Inferior parietal cortex (tissue), 1 donor: ENCODE data around the gene STAT6.
A peak's percentile ranks its signal among the peaks of the same experiment; 100 is the strongest.
"Not testable (repeated sequence)": the region's sequence is repeated elsewhere in the genome, so short reads cannot be mapped to it uniquely, and the experiment has no call there.

Source experiments
- DNase-seq: peaks from one replicate; pipeline ENCODE4 v3.0.0-alpha.2; 2016; ENCODE audit errors: extremely low spot score

The STAT6 gene

GRCh38 chr12:57089271-57090245, 21.6 kb downstream of the STAT6 start:
- peak; percentile 36 for DNase-seq

GRCh38 chr12:57088354-57089270, 22.6 kb downstream of the STAT6 start, which contains the start of gene NAB2:
Gene NAB2 (plus strand): TSS chr12:57089114. CDS start chr12:57089272, 158 bp downstream.
- peak; percentile 80 for DNase-seq

GRCh38 chr12:57087691-57088353, 23.3 kb downstream of the STAT6 start:
- no peak for DNase-seq

- no peak for DNase-seq
These were observed 24.0 kb downstream of the STAT6 start for GRCh38 chr12:57087010-57087690.

GRCh38 chr12:57086493-57087009, 24.6 kb downstream of the STAT6 start:
- DNase-seq: no peak

- DNase-seq: no peak
These were observed 25.1 kb downstream of the STAT6 start for GRCh38 chr12:57085999-57086492.

GRCh38 chr12:57080855-57081254, 30.3 kb downstream of the STAT6 start:
- no peak for DNase-seq

- no peak for DNase-seq
These were observed 31.3 kb downstream of the STAT6 start for GRCh38 chr12:57079821-57080220.

- peak; percentile 100 for DNase-seq
These were observed 32.4 kb downstream of the STAT6 start, which contains the start of gene NEMP1 for GRCh38 chr12:57078519-57079404. Gene NEMP1 (minus strand): TSS chr12:57078791. CDS start chr12:57078745, 46 bp downstream.

GRCh38 chr12:57073566-57074450, 37.4 kb downstream of the STAT6 start:
- DNase-seq: not testable (repeated sequence)

GRCh38 chr12:57072661-57073060, 38.5 kb downstream of the STAT6 start:
- no peak for DNase-seq

GRCh38 chr12:57069523-57069922, 41.6 kb downstream of the STAT6 start:
- peak; percentile 90 for DNase-seq

- DNase-seq: no peak
These were observed 44.9 kb downstream of the STAT6 start for GRCh38 chr12:57066245-57066644.

GRCh38 chr12:57063991-57064685, 47.0 kb downstream of the STAT6 start:
- DNase-seq: no peak

GRCh38 chr12:57058454-57058853, 52.7 kb downstream of the STAT6 start:
- no peak for DNase-seq

- no peak for DNase-seq
These were observed 54.0 kb downstream of the STAT6 start for GRCh38 chr12:57057067-57057751.

- no peak for DNase-seq
These were observed 55.3 kb downstream of the STAT6 start for GRCh38 chr12:57055824-57056223.
